Adrenal gland (tissue), 12 donors: ENCODE data around the gene ZNF664. TPM values are rescaled to one million over a fixed set of nuclear protein-coding genes. Genes with fewer than 3 reads are reported as not detected.

ENCODE experiments used
- DNase-seq, 7 donors: peaks; one replicate each; pipeline ENCODE4 v3.0.0-alpha.2; 2019 to 2020
- H3K27ac ChIP-seq, 5 donors: fragments of 200-600 bp; sonication (generic) in 4 of 5; 1 replicate in 3 of 5; 2 replicates in 2 of 5; pipeline versions ENCODE4 v1.5.1 to v1.8.0; 2016 to 2020; ENCODE audit warnings: mild to moderate bottlenecking in 1 of 5
- H3K27me3 ChIP-seq: fragments of 200-600 bp; 2 replicates; pipeline ENCODE4 v1.8.0; 2021
- H3K36me3 ChIP-seq, 2 donors: fragments of 200-600 bp; replicated peaks in 1 of 2; 1 replicate in 1 of 2; 2 replicates in 1 of 2; pipeline versions ENCODE4 v1.5.1 to v1.8.0; 2018 to 2022
- H3K4me1 ChIP-seq, 2 donors: fragments of 200-600 bp; replicated peaks in 1 of 2; 1 replicate in 1 of 2; 2 replicates in 1 of 2; pipeline versions ENCODE4 v1.5.1 to v1.8.0; 2018 to 2021
- H3K4me3 ChIP-seq, 4 donors: fragments of 200-600 bp; sonication (generic) in 3 of 4; one replicate each; pipeline ENCODE4 v1.5.1; 2016 to 2018
- H3K9me3 ChIP-seq, 3 donors: fragments of 200-600 bp; sonication (generic) in 1 of 3; replicated peaks in 1 of 3; 1 replicate in 2 of 3; 2 replicates in 1 of 3; pipeline versions ENCODE4 v1.5.1 to v1.8.0; 2016 to 2021
- POLR2A ChIP-seq, 2 donors: fragments of 450-650 bp; IDR thresholded peaks; one replicate each; pipeline ENCODE4 v1.6.1; 2017; ENCODE audit warnings: antibody characterized with exemption in 2 of 2, mild to moderate bottlenecking in 2 of 2, moderate library complexity in 1 of 2
- WGBS, 4 donors: extraction: QIAGEN DNeasy Blood & Tissue Kit in 2 of 4; methylation state at CpG; one replicate each; pipeline versions ENCODE4 v1.1.5 to v1.1.7; 2013 to 2017; 5-methylcytosine and 5-hydroxymethylcytosine counted together
- intact Hi-C, 2 donors: fragments of 100-400 bp; cut with DNase I; formaldehyde crosslinking; loops; one replicate each; pipeline versions ENCODE4 v1.14.1 to v1.15.0; 2022 to 2023
- polyA plus RNA-seq, 3 donors: library from polyadenylated mRNA; stranded (reverse); fragments of 200-250 nt in 2 of 3; fragments of 350-450 nt in 1 of 3; fragmentation: Illumina TruSeq in 1 of 3; extraction: RNeasy Lipid Tissue Mini Kit (QIAGEN cat#74804) in 1 of 3; gene quantifications; one replicate each; pipeline ENCODE4 v1.2.3, GENCODE V29; 2013 to 2014
- total RNA-seq, 9 donors: library from RNA; depleted of rRNA in 4 of 9; stranded (reverse); fragments of >200 nt in 4 of 9; fragments of 120-200 nt in 1 of 9; fragmentation: NEBNext Ultra II Directional in 1 of 9; extraction: Animal tissue kit (Norgen Biotek cat#: 25700) in 1 of 9; gene quantifications; one replicate each; pipeline versions ENCODE4 v1.1.0 to v1.2.4, GENCODE V29; 2013 to 2023
- TF ChIP-seq, protein P1 (sequence below), 6 experiments: fragments of 450-650 bp in 4 of 6; fragments of 200-600 bp in 2 of 6; sonication (generic) in 1 of 6; IDR thresholded peaks; 1 replicate in 5 of 6; 2 replicates in 1 of 6; pipeline versions ENCODE4 v1.5.1 to v1.8.0; 2016 to 2021; ENCODE audit warnings: antibody characterized with exemption in 6 of 6, mild to moderate bottlenecking in 2 of 6, moderate library complexity in 1 of 6
- donor health status: healthy with polysubstance abuse.
- donor health status: Bipolar disorder and iron deficiency.
- donor health status: DM: yes; HTN: yes; CAD: no.
- donor health status: DM: no; HTN: no; CAD: no.
- donor health status: DM: no; HTN: no; CAD: no.
- donor health status: DM: yes; HTN: yes; CAD: no.

ZNF664 gene
- total and polyA plus RNA-seq, 12 donors = 19.6 to 66.9 (median 49.4) TPM

DNA sequence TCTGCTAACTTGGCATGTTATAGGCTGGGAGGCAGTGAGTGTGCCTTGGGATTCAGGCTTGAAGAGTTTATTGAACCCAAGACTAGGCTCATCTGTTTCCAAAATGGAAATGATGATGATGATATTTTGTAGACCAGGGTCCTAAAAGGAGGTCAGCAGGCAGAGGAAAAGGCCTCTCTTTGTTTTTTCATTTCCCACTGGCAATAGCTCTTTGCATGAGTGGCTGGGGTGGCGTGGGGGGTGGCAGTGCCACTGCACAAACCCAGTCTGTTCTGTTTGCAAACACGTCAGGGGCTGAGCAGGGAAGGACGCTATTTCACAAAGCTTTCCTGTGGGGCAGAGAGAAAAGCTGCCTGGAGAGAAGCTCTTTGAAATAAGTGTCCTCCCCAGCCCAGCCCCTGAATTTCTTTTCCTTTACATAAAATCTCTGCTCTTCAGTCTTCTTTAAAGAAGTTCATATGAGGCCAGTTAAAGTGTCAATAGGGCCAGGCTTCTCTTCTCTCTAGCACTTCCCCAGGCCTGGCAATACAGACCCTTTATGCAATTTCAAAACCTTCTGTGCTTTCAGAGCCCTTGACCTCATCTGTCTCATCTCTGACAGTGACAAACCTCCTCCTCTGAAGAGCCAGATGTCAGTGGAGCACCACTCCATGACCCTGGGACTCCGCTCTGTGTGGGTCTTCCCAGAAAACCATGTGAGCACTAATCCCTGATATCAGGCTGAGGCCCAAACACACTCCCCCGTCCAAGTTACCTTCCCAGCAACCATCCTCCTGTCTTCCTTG, 72.8 kb downstream of the ZNF664 start:
- TF ChIP-seq, protein P1, sequence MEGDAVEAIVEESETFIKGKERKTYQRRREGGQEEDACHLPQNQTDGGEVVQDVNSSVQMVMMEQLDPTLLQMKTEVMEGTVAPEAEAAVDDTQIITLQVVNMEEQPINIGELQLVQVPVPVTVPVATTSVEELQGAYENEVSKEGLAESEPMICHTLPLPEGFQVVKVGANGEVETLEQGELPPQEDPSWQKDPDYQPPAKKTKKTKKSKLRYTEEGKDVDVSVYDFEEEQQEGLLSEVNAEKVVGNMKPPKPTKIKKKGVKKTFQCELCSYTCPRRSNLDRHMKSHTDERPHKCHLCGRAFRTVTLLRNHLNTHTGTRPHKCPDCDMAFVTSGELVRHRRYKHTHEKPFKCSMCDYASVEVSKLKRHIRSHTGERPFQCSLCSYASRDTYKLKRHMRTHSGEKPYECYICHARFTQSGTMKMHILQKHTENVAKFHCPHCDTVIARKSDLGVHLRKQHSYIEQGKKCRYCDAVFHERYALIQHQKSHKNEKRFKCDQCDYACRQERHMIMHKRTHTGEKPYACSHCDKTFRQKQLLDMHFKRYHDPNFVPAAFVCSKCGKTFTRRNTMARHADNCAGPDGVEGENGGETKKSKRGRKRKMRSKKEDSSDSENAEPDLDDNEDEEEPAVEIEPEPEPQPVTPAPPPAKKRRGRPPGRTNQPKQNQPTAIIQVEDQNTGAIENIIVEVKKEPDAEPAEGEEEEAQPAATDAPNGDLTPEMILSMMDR (IDR thresholded peaks at IDR 0.05) = no peak
- no peak for TF ChIP-seq POLR2A (IDR thresholded peaks at IDR 0.05)
- no peaks in the 10 kb centered on the region for H3K36me3 ChIP-seq
- peaks cover 6 to 18% of the 10 kb centered on the region in 2 donors for H3K4me1 ChIP-seq
- H3K9me3 ChIP-seq = peaks cover 0 to 7% (median 0%) of the 10 kb centered on the region in 3 donors
- no peak overlapping the region for H3K4me3 ChIP-seq
- peak overlapping the region in 1 of 5 donors; percentile 10 for H3K27ac ChIP-seq
- no peaks in the 10 kb centered on the region for H3K27me3 ChIP-seq
- intact Hi-C loops = no loop called here
- WGBS, 4 donors = 70 to 73% (median 71%) methylated on average over 5 of the region's 5 CpGs
- peak in 3 of 7 donors; percentile 50 to 78 (median 56) for DNase-seq

DNA sequence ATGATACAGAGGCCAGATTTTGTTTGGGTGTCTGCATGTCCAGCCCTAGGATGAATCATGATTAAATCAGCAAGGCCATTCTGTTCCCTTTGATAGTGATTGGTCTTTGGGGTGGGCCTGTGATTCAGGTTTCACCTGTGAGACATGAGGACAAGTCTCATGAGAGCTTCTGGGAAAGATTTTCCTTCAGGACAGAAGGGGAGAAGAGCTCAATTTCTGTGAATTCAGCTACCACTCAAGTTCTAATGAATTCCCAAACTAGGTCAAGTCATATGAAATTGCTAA, 73.4 kb downstream of the ZNF664 start:
- no peak overlapping the region for H3K4me3 ChIP-seq
- DNase-seq = peak in 1 of 7 donors; percentile 61
- peaks cover 6 to 18% of the 10 kb centered on the region in 2 donors for H3K4me1 ChIP-seq
- TF ChIP-seq, protein P1 (IDR thresholded peaks at IDR 0.05) = no peak
- TF ChIP-seq POLR2A (IDR thresholded peaks at IDR 0.05) = no peak
- peak overlapping the region in 2 of 5 donors; percentile 11 to 14 for H3K27ac ChIP-seq
- peaks cover 0 to 7% (median 0%) of the 10 kb centered on the region in 3 donors for H3K9me3 ChIP-seq
- no peaks in the 10 kb centered on the region for H3K27me3 ChIP-seq
- no peaks in the 10 kb centered on the region for H3K36me3 ChIP-seq
- intact Hi-C loops = no loop called here

DNA sequence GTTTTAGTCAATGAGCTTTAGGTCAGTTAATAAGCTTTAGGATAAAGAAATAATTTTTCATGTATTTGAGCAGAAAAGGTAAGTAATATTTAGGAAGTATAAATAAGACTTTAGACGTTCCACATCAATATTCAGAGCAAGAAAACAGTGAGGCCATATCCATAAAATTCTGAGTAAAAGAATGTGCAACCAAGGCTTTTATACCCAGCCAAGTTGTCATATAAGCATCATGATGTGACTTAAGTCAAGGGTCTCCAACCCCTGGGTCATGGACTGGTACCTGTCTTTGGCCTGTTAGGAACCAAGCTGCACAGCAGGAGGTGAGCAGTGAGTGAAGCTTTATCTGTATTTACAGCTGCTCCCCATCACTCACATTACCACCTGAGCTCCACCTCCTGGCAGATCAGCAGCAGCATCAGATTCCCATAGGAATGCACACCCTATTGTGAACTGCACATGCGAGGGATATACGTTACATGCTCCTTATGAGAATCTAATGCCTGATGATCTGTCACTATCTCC, 74.1 kb downstream of the ZNF664 start:
- Histone ChIP-seq H3K9me3 (peaks cover 0 to 7% (median 0%) of the 10 kb centered on the region in 3 donors), H3K36me3 (no peaks in the 10 kb centered on the region), H3K4me1 (peaks cover 6 to 18% of the 10 kb centered on the region in 2 donors), H3K27me3 (no peaks in the 10 kb centered on the region), H3K4me3 (no peak overlapping the region), H3K27ac (no peak overlapping the region)
- TF ChIP-seq, protein P1 (IDR thresholded peaks at IDR 0.05) = no peak
- TF ChIP-seq POLR2A (IDR thresholded peaks at IDR 0.05) = no peak
- DNase-seq = no peak
- WGBS, 4 donors = 93 to 99% (median 95%) methylated on average over 3 of the region's 3 CpGs
- intact Hi-C loops = no loop called here

DNA sequence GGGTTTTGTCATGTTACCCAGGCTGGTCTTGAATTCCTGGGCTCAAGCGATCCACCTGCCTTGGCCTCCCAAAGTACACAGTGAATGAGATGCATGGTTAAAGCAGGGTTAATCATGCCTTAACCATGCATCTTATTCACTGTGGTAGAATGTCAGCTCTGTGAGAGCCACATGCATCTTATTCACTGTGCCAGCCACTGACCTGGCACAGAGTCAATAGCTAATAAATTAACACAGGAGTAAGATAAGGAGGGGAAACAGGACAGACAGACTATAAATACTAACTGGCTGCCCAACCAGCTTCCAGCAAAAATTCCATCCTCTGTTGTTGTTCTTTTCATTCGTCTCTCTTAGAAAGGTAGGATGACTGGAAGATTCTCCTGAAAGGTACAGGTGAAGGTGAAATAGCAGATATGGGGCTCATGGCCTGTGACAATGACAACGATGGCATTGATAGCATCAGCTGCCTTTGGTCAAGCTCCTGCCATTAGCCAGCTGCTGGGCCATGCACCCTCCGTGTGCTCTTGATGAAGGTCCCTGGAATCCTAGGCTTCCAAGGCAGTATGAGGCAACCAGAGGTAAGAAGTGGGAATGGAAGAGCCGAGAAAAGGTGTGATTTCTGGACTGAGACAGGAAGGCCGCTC, 76.6 kb downstream of the ZNF664 start:
- H3K27me3 ChIP-seq = no peaks in the 10 kb centered on the region
- H3K9me3 ChIP-seq = peaks cover 0 to 7% (median 0%) of the 10 kb centered on the region in 3 donors
- peaks cover 13 to 27% of the 10 kb centered on the region in 2 donors for H3K4me1 ChIP-seq
- no peaks in the 10 kb centered on the region for H3K36me3 ChIP-seq
- no peak overlapping the region for H3K4me3 ChIP-seq
- no peak for TF ChIP-seq POLR2A (IDR thresholded peaks at IDR 0.05)
- TF ChIP-seq, protein P1 (IDR thresholded peaks at IDR 0.05) = no peak
- intact Hi-C loops = loop anchor here in 1 of 2 donors (5.0 kb wide), 1 partner anchor 268 kb away; no protein-coding TSS in a partner anchor
- H3K27ac ChIP-seq = no peak overlapping the region
- WGBS, 4 donors = 44 to 61% (median 57%) methylated on average over 6 of the region's 6 CpGs
- peak in 6 of 7 donors; percentile 29 to 67 (median 42) for DNase-seq
